Activated T-cell treated with anti-CD3 and anti-CD28 coated beads for 1 hour (primary cell): ENCODE results near the gene RELB.
A peak's percentile ranks its signal among the peaks of the same experiment; 100 is the strongest.
"Not testable (repeated sequence)": the region's sequence is repeated elsewhere in the genome, so short reads cannot be mapped to it uniquely, and the experiment has no call there.

Source experiments
- DNase-seq: peaks from one replicate; pipeline ENCODE4 v3.0.0-alpha.2; 2020; ENCODE audit warnings: low read depth

RELB gene, protein sequence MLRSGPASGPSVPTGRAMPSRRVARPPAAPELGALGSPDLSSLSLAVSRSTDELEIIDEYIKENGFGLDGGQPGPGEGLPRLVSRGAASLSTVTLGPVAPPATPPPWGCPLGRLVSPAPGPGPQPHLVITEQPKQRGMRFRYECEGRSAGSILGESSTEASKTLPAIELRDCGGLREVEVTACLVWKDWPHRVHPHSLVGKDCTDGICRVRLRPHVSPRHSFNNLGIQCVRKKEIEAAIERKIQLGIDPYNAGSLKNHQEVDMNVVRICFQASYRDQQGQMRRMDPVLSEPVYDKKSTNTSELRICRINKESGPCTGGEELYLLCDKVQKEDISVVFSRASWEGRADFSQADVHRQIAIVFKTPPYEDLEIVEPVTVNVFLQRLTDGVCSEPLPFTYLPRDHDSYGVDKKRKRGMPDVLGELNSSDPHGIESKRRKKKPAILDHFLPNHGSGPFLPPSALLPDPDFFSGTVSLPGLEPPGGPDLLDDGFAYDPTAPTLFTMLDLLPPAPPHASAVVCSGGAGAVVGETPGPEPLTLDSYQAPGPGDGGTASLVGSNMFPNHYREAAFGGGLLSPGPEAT

GRCh38 chr19:45001087-45001739 is at the start of gene RELB:
Gene RELB, plus strand, starts transcription at chr19:45001464. Its CDS starts 116 bp downstream, at chr19:45001580.
- DNase-seq, result peak; percentile 98

DNA sequence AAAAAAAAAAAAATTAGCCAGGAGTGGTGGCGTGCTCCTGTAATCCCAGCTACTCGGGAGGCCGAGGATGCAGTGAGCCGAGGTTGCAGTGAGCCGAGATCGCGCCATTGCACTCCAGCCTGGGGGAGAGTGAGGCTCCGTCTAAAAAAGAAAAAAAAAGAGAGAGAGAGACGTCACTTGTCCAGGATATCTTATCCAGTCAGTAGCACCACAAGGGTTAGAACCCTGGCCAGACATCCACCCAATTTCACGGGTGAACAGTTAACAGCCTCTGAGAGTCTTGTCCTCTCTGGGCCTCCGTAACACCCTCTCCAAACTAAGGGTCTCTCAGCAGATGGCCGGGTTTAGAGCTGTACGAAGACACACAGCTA is 47.0 kb upstream of the RELB start:
- DNase-seq, result no peak

DNA sequence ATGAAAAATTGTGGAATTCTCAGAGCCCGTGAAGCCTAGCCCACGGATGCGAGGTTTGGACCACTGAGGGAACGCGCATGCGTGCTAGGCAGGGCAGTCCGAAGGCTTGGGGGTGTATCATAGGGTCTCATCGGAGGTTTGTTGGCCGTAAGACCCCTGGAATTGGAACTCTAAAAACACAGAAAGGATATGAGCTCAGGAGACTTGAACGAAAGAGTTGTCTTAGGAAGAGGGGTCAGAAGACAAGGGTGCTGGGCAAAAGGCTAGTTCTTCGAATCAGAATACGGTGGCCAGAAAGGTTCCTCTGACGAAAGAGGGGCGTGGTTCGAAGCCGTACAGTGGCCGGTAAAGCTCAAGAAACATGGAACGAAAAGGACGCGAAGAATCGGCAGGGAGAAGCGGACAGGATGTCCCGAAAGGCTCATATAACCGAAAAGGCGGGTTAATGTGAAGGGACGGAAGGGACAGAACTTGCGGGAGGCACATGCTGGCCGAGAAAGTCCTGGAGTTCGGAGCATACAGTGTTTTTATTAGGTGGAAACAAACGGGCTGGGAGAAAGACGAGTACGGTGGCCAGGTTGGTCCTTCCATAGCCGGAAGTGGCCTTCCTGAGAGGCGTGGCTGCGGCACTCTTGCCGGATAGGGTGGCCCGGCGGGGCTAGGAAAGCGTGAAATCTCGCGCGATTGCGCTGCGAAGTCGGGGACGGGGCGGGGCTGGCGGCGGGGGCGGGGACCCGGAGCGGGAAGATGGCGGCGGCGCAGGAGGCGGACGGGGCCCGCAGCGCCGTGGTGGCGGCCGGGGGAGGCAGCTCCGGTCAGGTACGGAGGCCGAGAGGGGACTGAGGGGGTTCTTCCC is 46.4 kb upstream of the RELB start, which contains the start of gene CLPTM1:
Gene CLPTM1 (plus strand): TSS at position 732 of the 856 bp plus-strand sequence. CDS start 16 bp downstream, at position 748.
- peak; percentile 93 for DNase-seq

DNA sequence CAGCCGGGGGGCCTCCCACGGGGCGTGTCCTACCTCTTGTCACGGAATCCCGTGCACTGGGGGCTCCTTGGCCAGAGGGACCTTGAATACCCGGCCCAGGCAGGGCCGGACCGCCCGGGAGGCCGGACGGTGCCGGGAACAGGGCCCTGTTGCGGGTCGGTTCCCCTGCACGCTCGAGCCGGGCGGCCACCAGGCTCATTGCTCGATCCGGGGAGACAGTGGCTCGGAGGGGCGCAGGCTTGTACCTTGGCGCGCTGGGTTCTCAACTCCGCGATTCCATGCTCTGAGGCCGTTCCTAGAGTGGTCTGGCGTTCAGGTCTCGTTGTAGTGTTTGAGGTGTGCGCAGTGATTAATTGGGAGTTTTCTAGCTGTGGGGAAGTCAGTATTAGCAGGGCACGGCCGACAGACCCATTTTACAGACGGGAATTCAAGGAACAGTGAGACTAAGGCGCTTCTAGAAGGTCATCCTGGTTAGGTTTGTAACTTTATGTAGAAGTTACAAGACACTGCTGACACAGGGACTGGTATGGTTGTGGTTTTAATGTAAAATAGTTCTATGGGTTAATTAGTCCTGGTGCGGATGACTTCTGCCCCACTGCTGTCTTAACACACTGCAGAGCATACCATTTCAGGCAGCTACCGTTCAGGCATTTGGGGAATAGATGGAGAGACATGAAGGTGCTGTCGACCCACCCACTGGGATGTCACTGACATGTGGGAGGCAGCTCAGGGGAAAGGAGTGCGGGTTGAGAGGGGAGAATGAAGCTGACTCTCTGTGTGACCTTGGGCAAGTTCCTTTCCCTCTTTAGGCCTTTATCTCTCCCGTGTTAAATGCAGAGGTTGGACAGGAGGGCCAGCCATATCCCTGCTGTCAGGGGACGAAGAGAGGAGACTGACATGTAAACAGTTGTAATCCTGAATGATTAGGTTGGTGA is 45.5 kb upstream of the RELB start:
- DNase-seq, result no peak

DNA sequence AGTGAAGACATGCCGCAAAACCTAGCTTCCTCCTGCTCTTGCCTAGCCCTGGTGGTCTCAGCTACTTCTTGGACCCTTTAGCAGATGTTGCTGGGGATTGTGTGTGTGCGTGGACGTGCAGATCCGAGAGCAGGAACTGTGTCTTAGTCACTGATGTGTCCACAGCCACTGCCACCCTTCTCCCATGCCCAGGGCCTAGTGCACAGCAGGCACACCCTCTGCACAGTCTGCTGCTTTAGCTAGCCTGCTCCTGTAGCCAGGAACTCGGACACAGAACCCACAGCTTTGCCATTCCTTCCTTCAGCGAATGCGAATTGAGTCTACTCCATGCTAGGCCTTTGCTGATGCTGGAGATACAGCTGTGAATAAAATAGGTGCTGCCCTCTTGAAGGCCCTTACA is 43.7 kb upstream of the RELB start:
- no peak for DNase-seq

DNA sequence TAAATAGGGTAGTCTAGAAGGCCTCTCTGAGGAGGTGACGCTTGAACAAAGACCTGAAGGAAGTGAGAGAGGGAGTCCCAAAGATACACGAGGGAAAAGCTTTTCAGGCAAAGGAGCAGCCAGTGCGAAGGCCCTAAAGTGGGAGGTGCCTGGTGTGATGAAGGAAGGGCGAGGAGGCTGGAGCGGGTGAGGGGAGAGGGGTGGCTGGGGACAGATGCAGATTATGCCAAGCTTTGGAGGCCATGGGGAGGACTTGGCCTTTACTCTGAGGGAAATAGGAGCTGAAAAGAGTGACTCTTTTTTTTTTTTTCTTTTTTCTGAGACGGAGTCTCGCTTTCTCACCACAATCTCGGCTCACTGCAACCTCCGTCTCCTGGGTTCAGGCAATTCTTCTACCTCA is 43.2 kb upstream of the RELB start:
- DNase-seq, result no peak

GRCh38 chr19:44959691-44960090 is 41.6 kb upstream of the RELB start:
- DNase-seq, result no peak

- DNase-seq, result no peak
Measured at GRCh38 chr19:44960906-44961728, 40.1 kb upstream of the RELB start.

- no peak for DNase-seq
Measured at GRCh38 chr19:44961821-44962220, 39.4 kb upstream of the RELB start.

GRCh38 chr19:44968118-44968517 is 33.1 kb upstream of the RELB start:
- DNase-seq, result no peak

GRCh38 chr19:44968670-44969069 is 32.6 kb upstream of the RELB start:
- no peak for DNase-seq

GRCh38 chr19:44969437-44969836 is 31.8 kb upstream of the RELB start:
- no peak for DNase-seq

DNA sequence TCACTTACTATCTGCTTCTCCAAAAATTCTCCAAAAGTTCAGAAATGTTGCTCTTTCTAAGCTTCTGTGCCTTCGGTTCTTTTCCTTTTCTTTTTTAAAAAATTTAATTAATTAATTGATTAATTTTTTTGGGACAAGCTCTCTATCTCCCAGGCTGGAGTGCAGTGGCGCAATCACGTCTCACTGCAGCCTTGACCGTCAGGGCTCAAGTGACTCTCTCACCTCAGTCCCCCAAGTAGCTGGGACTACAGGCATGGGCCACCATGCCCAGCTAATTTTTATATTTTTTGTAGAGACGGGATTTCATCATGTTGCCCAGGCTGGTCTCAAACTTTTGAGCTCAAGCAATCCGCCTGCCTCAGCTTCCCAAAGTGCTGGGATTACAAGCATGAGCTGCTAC is 29.8 kb upstream of the RELB start:
- not testable (repeated sequence) for DNase-seq

- DNase-seq, result no peak
Measured at GRCh38 chr19:44972802-44973201, 28.5 kb upstream of the RELB start.

DNA sequence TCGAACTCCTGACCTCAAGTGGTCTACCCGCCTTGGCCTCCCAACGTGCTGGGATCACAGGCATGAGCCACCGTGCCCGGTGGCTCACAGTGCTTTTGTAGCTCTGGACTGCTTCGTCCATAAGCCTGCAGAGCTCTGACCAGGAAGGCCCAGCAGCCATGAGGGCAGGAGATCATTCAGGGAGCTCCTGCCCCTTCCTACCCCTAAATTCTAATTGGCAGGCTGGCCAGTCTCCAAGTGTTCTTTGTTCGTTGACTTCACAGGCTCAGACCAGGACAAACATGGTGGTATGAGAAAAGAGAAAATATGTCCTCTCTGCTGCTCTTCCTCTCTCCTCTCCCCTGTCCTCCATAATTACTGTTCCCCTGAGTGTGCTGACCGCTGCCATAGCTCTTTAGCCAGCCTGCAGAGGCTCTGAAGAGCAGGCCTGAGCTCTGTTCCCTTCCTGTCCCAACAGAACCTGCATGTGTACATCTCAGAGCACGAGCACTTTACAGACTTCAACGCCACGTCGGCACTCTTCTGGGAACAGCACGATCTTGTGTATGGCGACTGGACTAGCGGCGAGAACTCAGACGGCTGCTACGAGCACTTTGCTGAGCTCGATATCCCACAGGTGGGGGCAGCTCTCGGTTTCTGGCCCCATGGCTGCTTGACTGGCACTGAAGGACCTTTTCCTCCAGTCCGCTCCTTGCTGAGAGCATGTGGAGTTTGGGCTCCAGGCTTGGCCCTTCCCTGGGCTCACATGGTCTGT is 27.1 kb upstream of the RELB start:
- no peak for DNase-seq

- DNase-seq, result no peak
Measured at GRCh38 chr19:44974857-44975256, 26.4 kb upstream of the RELB start.

DNA sequence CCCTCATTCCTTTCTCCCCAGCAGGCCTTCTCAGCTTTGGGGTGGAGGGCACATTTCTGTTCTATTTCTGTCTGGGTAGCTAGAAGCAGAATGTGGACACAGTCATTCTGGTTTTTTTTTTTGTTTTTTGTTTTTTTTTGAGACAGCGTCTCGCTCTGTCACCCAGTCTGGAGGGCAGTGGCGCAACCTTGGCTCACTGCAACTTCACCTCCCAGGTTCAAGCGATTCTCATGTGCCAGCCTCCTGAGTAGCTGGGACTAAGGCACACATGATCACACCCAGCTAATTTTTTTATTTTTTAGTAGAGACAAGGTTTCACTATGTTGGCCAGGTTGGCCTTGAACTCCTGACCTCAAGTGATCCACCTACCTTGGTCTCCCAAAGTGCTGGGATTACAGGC is 25.8 kb upstream of the RELB start:
- no peak for DNase-seq

GRCh38 chr19:44984005-44984404 is 17.3 kb upstream of the RELB start:
- no peak for DNase-seq

- no peak for DNase-seq
Measured at GRCh38 chr19:44985445-44985844, 15.8 kb upstream of the RELB start.
